Left ventricle myocardium superior (tissue), 1 donor: Measurements from ENCODE around the gene GSS. TPM values are rescaled to one million over a fixed set of nuclear protein-coding genes. Genes with fewer than 3 reads are reported as not detected.

Source experiments
- ATAC-seq: fragments of 200-7000 bp; cut with Tn5 transposase; one replicate; pipeline ENCODE4 v1.9.1; 2020; ENCODE audit warnings: mild to moderate bottlenecking, moderate library complexity
- DNase-seq: peaks from one replicate; pipeline ENCODE4 v3.0.0-alpha.2; 2020
- intact Hi-C: fragments of 100-400 bp; cut with micrococcal nuclease; formaldehyde crosslinking; loops from one replicate; pipeline ENCODE4 v1.11.0; 2022
- total RNA-seq: library from RNA; stranded (reverse); fragmentation: NEBNext Ultra II Directional; extraction: Animal tissue kit (Norgen Biotek cat#: 25700); gene quantifications from one replicate; pipeline ENCODE4 v1.2.1, GENCODE V29; 2021
- donor health status: DM: no; HTN: yes; CAD: no; lungs with severe emphysema.

Gene GSS
- total RNA-seq, 1 donor from 2014 or later = 18.6 TPM

DNA sequence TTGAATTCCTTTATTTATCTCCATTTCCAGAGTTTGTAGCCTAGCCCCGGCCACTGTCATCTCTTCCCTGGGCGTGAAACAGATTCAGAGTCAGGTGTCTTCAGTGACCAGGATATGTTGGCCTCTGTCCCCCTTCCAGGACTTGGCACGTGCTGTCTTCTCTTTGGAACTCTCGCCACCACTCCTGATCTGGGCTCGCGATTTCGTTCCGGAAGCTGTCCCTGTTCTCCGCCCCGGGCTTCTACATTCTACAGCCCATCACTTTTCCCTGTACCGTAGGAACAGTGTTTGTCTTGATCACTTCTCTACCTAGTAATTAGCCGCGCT, 739 bp downstream of the GSS start:
- intact Hi-C loops = no loop called here
- ATAC-seq = peak; percentile 5
- peak; percentile 41 for DNase-seq

GRCh38 chr20:34953960-34954359, 1.6 kb downstream of the GSS start:
- intact Hi-C loops = no loop called here
- no peak for DNase-seq

DNA sequence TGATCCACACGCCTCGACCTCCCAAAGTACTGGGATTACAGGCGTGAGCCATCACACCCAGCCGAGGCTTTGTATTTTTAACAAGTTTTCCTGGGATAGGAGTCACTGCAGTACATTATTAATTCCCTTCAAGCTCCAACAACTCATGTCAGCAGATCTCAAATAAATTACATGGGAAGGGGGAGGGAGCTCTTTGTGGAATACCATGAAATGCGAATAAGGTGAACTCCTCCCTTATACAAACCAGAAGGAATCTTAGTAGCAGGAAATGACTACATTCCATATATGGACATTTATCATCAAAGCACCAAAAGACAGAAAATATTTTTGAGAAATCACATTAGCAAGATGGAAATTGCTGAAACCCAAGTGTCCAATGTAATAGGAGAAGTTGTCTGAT, 2.9 kb downstream of the GSS start:
- no peak for ATAC-seq
- intact Hi-C loops = no loop called here
- DNase-seq = no peak

More at GRCh38 chr20:34953960-34954359, 1.6 kb downstream of the GSS start:
- ATAC-seq = no peak

DNA sequence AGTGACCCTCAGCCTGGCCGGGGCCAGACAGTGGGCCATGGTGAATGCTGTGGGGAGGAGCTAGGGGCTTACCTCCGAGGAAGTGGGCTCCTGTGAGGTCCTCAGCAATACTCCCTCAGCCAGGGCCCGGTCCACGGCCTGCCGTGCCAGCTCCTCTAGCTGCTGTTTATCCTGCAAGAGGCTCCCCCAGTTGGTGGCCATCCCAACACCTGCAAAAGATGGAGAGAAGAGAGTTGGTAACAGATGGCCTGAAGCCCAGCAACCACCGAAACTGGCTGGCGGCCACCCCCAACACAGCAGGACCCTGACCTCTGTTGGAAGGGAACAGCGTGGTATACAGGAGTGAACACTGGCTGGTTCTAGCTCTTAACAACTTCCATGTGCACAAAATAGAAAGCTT, 4.0 kb downstream of the GSS start:
- peak; percentile 20 for ATAC-seq
- peak; percentile 59 for DNase-seq
- intact Hi-C loops = no loop called here

DNA sequence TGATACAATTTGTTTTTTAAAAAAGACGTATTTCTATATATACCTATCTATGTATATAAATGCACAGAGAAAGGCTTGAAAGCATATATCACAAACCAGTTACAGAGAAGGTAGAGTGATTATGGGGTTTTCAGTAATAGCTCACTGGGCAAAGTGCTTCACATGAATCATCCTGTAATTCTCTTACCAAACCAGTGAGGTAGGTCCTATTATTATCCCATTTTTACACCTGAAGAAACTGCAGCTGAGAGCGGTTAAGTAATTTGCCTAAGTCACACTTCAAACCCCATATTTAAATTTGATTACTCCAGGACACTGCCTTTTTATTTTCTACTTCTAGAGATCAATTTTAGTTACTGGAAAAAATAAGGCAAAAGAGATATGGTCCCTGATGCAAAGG, 4.4 kb downstream of the GSS start:
- ATAC-seq = no peak

GRCh38 chr20:34949120-34949519, 6.5 kb downstream of the GSS start:
- intact Hi-C loops = no loop called here
- no peak for DNase-seq
- ATAC-seq = no peak

More for the DNA sequence above, 4.4 kb downstream of the GSS start:
- intact Hi-C loops = no loop called here
- no peak for DNase-seq

- no peak for DNase-seq
- intact Hi-C loops = no loop called here
- peak; percentile 32 for ATAC-seq
Observed at GRCh38 chr20:34948030-34948429, 7.6 kb downstream of the GSS start.

- DNase-seq = no peak
- intact Hi-C loops = no loop called here
- no peak for ATAC-seq
Observed at GRCh38 chr20:34947336-34947735, 8.3 kb downstream of the GSS start.

- no peak for ATAC-seq
- intact Hi-C loops = no loop called here
- no peak for DNase-seq
Observed at GRCh38 chr20:34946661-34947060, 8.9 kb downstream of the GSS start.

GRCh38 chr20:34945315-34946077, 10.1 kb downstream of the GSS start:
- DNase-seq (no peak), ATAC-seq (peak; percentile 13)
- intact Hi-C loops = no loop called here

DNA sequence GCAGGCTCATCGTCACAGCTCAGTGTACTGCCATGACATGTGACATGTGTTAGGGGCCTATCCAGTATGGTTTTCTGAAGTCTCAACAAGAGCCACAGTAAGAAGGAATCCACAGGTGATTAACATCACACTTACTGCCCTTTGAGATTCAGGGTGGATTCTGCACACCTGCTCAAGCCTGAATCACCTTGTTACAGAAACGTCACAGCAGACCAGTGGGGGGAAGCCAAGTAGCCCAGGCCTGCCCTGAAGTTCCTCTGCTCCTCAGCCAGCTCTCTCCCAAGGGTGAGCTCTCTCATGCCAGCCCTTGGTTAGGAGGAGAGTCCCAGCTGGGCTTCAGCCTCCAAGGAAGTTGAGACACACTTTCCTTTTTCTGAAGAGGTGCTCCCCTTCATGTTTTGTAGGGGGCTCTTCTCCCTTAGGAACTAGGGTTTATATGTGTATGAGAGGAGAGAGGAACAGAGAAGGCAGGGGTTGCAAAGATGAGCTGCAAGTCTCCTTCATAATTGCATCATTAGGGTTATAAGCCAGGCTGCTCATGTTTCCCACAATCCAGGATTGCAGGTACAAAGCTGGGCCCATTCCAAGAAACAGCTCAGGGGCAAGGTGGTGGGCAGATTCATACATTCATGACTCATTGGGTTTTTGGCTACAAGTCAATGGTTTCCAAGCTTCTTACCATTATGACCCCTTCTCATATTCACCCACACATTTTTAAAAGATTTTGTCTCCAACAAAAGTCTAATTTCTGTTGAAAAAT, 11.6 kb downstream of the GSS start:
- no peak for ATAC-seq
- no peak for DNase-seq
- intact Hi-C loops = no loop called here

GRCh38 chr20:34942301-34942700, 13.3 kb downstream of the GSS start:
- ATAC-seq (no peak), DNase-seq (no peak)
- intact Hi-C loops = no loop called here

DNA sequence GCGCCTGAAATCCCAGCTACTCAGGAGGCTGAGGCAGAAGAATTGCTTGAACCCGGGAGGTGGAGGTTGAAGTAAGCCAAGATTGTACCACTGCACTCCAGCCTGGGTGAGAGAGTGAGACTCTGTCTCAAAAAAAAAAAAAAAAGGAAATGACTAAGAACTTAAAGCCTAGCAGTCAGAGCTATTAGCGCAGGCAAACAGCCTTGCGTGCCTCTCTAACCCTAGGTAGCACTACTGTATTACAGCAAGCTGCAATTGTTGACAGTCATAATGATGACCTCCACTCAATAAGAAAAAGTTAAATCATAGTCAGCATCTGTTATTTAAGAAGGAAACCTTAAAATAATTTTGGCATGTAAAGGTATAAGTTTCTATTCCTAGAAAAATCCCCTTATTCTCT, 14.4 kb downstream of the GSS start:
- intact Hi-C loops = no loop called here
- DNase-seq = no peak
- ATAC-seq = no peak

DNA sequence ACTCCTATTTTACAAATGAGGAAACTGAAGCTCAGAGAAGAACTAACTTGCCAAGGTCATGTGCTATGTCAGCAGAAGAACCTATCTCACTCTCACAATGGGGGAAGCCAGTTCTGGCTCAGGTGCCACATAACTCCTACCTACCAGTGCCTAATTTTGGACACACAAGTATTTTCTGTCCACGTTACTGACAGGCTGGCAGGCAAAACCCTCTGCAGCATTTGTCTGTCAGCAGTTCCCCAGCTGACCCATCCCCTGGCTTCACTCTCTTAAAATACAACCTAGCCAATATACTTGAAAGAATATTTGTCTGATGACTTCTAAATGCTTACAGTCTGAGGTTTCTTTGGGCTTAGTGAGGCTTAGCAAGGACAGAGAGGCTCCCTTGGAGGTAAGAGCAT, 15.5 kb downstream of the GSS start:
- peak; percentile 88 for ATAC-seq
- DNase-seq = peak; percentile 54
- intact Hi-C loops = no loop called here

DNA sequence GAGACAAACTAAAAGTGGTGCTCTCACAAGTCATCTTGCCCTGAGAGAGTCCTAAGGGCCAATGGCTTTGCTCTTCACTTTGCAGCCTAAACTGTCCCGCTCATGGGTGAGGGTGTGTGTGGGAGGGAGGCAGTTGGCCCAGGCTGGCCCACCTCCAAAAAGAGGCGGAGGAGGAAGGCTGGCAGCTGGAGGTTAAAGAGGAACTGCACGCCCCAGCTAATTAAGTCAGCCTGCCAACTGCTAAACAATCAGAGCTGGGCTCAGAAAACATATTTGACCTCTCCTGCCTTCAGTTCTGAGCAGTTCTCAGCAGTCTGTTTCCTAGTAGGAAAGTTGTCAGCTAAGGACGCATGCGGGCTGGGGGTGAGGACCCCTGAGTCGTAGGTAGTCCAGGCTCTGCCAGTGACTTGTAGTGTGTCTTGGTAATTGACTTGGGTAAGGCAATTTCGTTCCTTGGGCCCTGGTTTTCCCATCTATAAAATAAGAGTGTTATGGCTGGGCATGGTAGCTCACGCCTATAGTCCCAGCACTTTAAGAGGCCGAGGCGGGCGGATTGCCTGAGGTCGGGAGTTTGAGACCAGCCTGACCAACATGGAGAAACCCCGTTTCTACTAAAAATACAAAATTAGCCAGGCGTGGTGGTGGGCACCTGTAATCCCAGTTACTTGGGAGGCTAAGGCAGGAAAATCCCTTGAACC, 17.0 kb downstream of the GSS start:
- intact Hi-C loops = no loop called here
- peak; percentile 83 for DNase-seq
- ATAC-seq = peak; percentile 82

GRCh38 chr20:34931771-34932170, 23.8 kb downstream of the GSS start:
- DNase-seq (no peak), ATAC-seq (peak; percentile 26)
- intact Hi-C loops = no loop called here

GRCh38 chr20:34928411-34928810, 27.2 kb downstream of the GSS start:
- DNase-seq (no peak), ATAC-seq (no peak)
- intact Hi-C loops = no loop called here

DNA sequence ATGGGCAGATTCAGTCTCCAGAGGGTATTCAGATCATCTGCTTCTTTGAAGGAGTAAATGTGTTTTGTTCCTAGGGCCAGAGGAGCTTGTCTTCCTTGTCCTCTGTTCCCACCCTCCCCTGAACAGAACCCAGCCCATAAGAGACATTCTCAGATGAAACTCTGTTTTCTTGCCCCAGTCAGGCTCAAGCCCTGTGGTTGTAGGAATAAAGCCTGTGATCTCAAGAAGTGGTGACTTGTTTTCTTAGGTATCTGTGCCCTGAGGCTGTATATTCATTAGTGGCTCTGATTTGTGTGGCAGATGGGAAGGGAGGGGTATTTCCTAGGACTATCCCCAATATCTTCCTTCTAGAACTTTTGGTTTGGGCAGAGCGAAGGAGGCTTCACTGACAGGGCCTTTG, 27.9 kb downstream of the GSS start:
- intact Hi-C loops = no loop called here
- no peak for DNase-seq
- no peak for ATAC-seq

DNA sequence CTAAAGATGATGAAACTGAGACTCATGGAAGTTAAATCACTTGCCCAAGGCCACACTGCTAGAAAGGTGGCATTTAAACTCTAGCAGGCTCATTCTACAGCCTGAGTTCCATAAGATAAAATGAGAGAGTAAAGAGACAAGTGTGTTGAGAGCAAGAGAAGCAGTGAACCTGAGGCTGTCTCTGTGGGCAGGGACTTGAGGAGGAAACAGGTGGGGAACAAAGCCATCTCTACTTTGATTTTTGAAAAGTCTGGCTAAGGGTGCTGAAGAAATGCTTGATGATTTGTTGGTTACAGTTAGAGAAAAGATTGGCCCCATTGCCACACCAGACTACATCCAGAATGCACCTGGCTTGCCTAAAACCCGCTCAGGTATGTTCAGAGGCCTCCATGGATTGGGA, 29.0 kb downstream of the GSS start:
- DNase-seq = no peak
- ATAC-seq = no peak
- intact Hi-C loops = no loop called here

- DNase-seq (no peak), ATAC-seq (no peak)
- intact Hi-C loops = no loop called here
Observed at GRCh38 chr20:34925981-34926380, 29.6 kb downstream of the GSS start.
